Head of caudate nucleus (tissue), 42 donors: ENCODE results near the gene TMEM271.
A peak's percentile ranks its signal among the peaks of the same experiment; 100 is the strongest.

Experiments used
- DNase-seq, 42 donors: peaks; one replicate each; pipeline versions ENCODE4 v3.0.0 to v3.0.0-alpha.2; 2020 to 2021; ENCODE audit warnings: mixed read lengths in 7 of 42
- intact Hi-C: fragments of 100-400 bp; cut with DNase I; formaldehyde crosslinking; loops from one replicate; pipeline ENCODE4 v1.15.0; 2022

Gene TMEM271

GRCh38 chr4:541271-541670, 34.8 kb downstream of the TMEM271 start:
- intact Hi-C loops: no loop called here
- peak in 1 of 42 donors; percentile 9 for DNase-seq

DNA sequence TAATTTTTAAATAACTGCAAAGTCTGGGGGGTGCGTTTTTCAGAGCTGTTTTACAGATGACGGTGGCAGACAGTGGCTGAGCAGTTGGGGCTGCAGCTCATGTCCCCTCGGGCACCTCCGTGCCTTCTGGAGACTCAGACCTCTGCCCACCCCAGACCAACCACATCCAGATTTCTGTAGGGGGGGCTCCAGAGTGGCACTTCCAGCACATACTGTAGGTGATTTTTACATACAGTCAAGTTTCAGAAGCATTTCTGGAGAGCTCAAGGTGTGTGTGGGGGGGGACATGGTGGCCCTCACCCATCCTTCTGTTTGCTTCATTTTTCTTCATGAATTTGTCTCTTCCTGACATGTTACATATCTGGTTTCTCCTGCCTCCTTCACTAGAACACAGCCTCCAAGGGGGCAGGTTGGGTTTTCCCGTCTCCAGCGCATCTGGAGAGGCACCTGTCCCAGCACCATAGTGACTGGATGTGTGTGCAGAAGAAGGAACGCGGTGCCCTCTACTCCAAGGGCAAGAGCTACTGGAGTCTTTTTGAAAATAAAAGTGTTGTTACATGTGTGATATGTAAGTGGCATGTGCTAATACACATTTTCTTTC, 37.5 kb downstream of the TMEM271 start:
- intact Hi-C loops: no loop called here
- peak in 2 of 42 donors; percentile 3 to 23 for DNase-seq

DNA sequence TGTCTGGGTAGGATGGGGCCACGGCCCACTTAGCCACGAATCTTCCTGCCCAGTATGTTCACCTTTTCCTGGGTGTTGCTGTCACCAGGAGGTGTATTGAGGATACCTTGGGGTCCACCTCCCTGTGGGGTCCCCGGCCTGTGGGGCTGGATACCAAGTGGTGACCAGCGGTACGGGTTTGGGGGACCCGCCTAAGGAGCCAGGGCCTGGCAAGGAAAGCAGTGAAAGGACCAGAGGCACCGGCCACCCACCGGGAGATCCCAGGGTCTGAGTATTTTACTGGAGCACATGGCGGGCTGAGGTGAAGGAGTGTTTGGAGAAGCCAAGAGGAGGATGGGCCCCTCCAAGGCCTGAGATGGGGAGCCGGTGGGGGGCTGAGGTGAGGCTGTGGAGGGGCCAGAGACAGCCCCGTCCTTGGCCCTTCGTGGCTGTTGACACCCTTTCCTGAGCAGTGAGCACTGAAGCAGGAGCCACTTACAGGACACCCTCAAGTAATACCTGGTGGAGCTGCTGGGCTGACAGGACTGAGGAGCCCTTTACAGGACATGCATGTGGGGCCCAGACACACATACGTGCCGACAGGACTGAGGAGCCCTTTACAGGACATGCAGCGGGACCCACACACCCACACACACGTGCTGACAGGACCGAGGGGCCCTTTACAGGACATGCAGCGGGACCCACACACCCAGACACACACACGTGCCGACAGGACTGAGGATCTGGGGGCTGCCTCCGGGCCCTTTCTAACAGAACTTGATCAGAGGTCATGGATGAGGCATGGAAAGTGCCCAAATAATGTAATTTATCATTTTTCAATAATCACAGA, 38.4 kb downstream of the TMEM271 start:
- DNase-seq: peak in 3 of 42 donors; percentile 10 to 20 (median 16)
- intact Hi-C loops: no loop called here

GRCh38 chr4:536351-536972, 39.6 kb downstream of the TMEM271 start:
- DNase-seq: peak in 5 of 42 donors; percentile 10 to 38 (median 12)

GRCh38 chr4:535924-536281, 40.2 kb downstream of the TMEM271 start:
- intact Hi-C loops: no loop called here
- DNase-seq: peak in 2 of 42 donors; percentile 1 to 25

More at GRCh38 chr4:536351-536972, 39.6 kb downstream of the TMEM271 start:
- intact Hi-C loops: no loop called here

GRCh38 chr4:535181-535923, 40.7 kb downstream of the TMEM271 start:
- intact Hi-C loops: no loop called here
- peak in 5 of 42 donors; percentile 5 to 36 (median 15) for DNase-seq

- DNase-seq: peak in 3 of 42 donors; percentile 7 to 33 (median 17)
- intact Hi-C loops: no loop called here
Measured at GRCh38 chr4:534576-535151, 41.4 kb downstream of the TMEM271 start.

DNA sequence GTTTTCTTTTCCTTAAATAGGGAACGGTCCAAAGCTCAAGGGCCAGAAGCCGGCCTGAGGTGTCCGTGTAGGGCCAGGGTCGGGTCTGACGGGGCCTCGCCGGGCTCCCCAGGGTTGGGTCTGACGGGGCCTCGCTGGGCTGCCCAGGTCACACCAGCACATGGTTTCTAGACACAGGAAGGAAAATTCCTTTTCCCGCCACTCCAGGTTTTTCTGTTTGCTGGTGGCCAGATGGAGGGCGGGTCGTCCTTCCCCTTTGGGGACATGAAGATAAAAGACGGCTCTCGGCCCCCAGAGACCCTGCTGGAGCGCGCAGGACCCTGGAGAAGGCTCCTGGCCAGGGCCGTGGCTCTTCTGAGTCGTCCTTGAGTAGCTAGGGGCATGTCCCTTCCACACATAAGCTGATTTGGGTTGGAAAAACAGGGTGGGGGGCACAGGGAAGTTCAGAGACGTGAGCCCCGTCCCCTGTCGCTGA, 42.0 kb downstream of the TMEM271 start:
- intact Hi-C loops: no loop called here
- DNase-seq: peak in 4 of 42 donors; percentile 6 to 41 (median 23)

DNA sequence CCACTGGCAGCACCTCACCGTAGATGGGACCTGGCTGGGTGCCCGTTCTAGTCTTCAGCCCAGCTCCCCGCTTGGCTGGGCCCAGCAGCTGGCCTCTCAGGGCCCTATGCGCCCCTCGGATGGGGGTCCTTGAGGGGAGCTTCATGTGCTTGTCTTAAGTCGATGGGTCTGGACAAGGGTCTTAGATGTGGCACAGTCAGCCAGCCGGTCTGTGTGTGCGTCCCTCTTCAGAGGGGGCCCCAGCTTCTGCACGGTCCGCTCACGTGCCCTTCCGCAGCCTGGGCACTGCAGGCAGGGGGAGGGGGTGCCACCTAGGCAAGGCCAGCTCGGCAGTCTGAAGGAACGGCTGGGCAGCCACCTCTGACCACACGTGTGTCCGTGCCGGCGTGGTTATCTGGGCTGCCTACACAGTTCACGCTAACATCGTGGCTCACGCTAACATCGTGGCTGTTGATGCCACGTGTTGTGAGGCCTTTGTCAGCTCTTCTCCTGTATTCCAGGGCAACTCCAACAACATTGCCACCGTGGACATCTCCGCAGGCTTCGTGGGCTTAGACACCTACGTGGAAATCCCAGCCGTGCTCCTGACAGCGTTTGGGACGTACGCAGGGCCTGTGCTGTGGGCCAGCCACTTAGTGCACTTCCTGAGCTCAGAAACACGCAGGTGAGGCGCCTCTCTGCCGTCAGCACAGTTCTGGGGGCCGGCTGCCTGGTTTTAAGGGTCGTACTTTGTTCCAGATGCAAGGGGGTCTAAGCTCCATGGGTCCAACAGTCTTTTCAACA, 42.6 kb downstream of the TMEM271 start:
- intact Hi-C loops: no loop called here
- DNase-seq: peak in 2 of 42 donors; percentile 22 to 29

- DNase-seq: peak in 2 of 42 donors; percentile 12 to 23
- intact Hi-C loops: no loop called here
Measured at GRCh38 chr4:532588-533317, 43.3 kb downstream of the TMEM271 start.

DNA sequence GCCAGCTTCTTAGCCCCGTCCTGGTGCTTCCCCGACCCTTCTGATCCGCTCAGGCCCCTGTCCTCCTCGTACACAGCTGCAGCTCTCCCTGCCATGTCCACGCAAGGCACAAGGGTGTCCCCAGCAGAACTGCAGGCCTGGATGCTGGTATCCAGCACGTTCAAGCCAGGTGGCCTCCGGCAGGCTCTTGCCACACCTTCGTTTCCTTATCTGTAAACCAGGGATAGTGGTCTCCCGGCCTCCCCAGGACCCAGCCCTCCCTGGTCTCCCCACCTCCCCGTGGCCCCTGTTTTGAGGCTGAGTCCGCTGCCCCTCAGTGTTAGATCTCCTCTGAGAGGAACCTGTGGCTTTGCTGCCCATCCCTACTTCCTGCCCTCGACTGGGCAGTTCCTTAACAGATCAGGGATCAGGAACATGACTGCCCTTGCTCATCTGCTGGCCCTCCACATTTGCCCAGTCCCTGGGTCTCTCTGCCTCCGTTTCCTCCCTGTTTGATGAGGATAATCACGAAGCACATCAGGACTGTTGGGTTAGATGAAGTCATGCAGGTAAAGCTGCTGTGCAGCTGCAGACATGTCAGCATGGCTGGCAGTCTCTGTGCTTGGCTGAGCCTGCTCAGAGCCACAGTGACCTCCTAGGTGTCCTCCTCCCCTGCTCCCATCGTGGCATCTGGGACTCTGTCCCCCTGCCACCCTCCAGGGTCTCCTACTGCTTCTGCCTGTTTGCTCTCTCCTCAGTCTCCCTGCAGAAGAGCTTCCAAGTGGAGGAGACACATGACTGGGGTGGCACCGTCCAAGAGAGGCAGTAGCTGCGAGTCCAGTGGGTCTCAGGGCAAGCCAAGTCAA, 44.2 kb downstream of the TMEM271 start:
- intact Hi-C loops: no loop called here
- DNase-seq: peak in 3 of 42 donors; percentile 8 to 22 (median 16)

DNA sequence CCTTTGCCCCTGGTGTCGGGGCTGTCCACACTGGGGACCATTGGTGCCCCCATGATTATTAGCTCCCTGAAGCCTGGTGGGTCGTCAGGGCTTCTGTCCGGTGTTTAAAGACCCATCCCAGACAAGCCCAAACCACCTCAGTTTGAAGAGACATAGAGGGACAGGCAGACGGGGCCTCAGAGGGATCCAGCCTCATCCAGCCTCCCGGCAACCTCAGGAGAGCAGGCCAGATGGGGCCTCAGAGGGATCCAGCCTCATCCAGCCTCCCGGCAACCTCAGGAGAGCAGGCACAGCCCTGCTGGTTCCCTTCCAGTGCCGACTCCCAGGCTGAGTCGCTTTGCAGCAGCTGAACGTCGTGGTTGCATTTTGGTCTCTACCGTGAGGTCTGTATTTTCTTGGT, 45.0 kb downstream of the TMEM271 start:
- intact Hi-C loops: no loop called here

DNA sequence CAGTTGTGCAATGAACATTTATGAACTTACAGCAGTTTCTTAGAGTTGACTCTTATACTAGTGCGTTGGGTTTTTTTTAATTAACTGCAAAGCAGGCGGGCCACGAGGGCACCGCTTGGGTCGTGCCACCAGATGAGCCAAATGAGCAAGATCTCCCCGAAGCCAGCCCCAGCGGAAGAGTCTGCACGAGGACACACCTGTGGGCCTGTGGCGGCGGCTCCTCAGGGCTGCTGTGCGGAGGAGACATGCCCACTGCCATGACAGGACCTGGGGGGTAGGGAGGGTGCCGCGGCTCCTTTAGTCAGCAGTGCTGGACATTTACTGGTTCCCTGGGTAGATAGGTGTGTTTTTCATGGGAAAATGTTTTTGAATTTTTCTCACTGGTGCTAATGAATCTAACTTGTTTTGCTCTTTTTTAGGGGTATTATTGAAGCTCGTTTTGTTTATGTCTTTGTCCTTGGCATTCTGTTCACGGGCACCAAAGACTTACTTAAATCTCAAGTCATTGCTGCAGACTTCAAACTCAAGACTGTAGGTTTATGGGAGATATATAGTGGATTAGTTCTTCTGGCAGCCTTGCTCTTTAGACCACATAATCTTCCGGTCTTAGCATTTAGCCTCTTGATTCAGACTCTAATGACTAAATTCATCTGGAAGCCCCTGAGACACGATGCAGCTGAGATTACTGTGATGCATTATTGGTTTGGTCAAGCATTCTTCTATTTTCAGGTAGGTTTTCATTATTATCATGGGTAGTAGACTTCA, 45.9 kb downstream of the TMEM271 start:
- intact Hi-C loops: no loop called here
- peak in 1 of 42 donors; percentile 27 for DNase-seq

More for the DNA sequence above, 45.0 kb downstream of the TMEM271 start:
- DNase-seq: peak in 1 of 42 donors; percentile 24

DNA sequence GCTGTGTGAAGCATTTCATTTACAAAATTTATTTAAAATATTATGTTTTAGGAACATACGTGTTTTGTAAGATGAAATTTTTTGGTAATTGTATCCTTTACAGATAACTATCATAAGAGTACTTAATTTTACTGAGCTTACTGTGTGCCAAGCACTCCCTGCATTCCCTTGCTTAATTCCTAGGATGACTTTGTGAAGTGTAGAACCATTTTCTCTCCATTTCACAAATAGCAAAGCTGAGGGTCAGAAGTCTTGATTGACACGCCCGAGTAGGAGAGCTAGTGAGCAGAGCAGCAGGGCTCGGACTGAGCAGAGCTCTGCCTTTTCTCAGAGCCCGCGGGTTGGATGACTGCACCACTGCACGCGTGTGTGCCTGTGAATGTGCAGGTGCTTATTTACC, 46.5 kb downstream of the TMEM271 start:
- DNase-seq: no peak
- intact Hi-C loops: no loop called here

DNA sequence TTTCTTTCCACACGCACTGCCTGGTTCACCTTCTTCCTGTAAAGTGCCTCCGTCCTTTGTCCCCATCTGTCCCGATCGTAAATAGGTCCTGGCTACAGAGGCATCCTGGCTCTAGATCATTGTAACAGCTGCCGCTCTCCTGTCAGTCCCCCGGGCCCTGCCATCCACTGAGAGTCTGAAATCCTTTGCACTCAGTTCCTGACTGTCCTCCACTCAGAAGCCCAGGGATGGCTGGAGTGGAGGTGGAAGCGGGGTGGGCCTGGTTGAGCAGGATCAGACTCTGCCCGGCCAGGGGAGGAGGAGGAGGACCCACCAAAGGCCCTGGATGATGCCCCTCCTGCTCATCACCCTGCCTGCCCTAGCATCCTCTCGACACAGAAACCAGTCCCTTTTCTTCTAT, 47.3 kb downstream of the TMEM271 start:
- intact Hi-C loops: no loop called here
- DNase-seq: peak in 1 of 42 donors; percentile 32

DNA sequence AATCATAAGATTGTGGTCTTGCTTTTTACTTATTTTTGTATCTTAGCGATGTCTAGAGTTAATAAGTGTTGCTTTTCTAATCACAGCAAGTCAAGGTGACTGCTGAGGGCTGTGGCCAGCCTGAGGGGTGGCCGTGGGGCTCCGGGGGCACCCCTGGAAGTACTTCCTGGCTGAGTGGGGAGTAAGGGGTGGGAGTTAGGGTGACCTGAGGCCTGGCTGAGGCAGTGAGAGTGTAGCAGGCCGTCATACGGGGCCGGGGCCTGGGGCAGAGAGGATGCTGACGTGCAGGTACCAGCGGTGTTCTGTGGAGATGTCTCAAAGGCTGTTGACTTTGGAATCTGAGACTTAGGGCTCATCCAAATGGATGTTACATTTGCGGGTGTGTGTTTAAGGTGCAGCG, 47.8 kb downstream of the TMEM271 start:
- peak in 1 of 42 donors; percentile 9 for DNase-seq
- intact Hi-C loops: no loop called here
